Stimulated activated CD8-positive, alpha-beta memory T cell treated with anti-CD3 and anti-CD28 coated beads, Interleukin-12 subunit alpha, Interleukin-12 subunit beta, amount 100 ng/mL, for 1 hour (primary cell): ENCODE data around the gene SMYD3.
"Not testable (repeated sequence)": the region's sequence is repeated elsewhere in the genome, so short reads cannot be mapped to it uniquely, and the experiment has no call there.

Source experiments
- DNase-seq: peaks from one replicate; pipeline ENCODE4 v3.0.0-alpha.2; 2020; ENCODE audit warnings: low read depth

Gene SMYD3

DNA sequence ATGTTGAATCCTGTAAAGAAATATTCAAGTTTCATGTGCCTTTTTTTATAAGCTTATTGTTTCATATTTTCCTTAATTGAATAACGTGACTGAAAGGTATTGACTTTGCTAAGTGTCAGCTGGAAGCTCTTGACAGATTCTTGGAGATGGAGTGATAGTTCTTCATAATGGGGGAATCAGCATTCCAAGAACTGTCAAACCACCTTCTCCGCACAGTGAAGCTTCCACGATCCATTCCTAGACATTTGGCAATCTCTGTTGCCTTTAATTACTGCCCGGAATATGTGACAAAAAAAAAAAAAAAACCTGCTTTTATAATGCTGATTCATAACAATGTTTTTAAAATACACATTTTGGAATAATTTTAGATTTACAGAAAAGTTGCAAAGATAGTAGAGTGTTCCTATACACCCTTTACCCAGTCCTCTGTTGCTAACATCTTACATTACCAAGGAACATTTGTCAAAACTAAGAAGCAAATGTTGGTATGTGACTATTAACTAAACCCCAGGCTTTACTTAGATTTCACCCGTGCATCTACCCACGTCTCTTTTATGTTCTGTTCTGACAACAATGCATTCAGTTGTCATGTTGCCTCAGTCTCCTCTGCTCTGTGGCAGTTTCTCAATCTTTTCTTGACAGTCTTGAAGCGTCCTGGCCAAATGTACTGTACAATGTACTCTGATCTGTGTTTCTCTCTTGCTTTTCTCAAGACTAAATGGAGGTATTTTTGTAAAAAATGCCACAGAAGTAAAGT is 674.1 kb downstream of the SMYD3 start:
- DNase-seq, result no peak

DNA sequence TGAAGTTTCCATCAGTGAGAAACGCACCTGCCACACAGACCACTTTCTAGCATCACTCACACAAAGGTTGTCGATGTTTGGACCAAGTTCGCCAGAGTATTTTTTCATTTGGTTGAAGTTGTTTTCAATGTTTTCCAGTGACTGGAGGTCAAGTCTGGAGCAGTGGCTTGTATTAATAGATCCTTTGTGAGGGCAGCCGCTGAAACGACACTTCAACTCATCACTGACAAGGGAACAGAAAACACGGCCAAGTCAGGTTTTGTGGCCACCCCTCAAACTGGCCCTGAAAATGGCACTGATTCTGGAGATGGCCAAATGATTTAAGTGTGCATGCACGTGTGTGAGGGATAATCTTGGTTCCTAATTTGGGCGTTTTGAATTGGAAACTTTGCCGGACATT is 675.6 kb downstream of the SMYD3 start:
- DNase-seq, result no peak

DNA sequence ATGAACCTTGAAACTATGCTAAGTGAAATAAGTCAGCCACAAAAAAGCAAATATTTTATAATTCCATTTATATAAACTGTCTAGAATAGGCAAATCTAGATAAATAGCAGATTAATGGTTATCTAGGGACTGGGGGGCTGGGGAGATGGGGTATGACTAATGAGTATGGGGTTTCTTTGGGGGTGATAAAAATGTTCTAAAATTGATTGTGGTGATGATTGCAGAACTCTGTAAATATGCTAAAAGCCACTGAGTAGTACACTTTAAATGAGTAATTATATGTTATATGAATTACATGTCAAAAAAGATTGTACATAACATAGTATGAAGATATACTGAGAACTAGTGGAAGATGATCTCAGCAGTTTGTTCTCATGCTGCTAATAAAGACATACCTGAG is 677.3 kb downstream of the SMYD3 start:
- no peak for DNase-seq

DNA sequence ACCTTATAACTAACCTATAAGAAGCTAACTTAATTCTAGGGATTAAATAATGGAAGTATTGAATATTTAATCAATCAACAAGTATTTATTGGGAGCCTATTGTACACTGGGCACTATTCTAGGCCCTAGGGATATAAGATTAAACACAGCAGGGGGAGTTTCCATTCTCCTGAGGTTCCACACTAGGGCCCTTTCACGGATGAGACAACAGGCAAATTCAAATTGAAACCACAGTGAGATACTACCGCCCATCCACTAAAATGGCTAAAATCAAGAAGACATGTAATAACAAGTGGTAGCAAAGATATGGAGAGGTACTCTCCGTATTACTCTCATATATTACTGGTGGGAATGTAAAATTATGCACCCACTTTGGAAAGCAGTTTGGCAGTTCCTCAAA is 677.9 kb downstream of the SMYD3 start:
- DNase-seq, result no peak

DNA sequence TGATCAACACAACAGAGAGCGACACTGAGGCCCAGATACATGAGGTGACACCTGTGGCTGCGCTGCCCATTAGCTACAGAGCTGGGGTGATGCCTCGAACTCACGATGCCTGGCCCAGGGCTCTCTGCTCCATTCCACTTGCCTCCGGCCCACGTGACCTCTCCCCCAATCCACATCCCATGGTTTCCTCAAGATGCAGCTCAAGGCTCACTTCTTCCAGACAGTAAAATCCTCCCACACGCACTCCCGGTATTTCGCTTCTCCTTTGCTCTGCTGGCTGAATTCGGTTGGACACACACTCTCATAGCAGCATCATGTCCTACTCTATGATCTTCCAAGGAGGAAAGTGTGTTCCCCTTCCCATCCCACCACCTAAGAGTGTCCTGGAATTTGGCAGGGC is 679.8 kb downstream of the SMYD3 start:
- DNase-seq, result no peak

DNA sequence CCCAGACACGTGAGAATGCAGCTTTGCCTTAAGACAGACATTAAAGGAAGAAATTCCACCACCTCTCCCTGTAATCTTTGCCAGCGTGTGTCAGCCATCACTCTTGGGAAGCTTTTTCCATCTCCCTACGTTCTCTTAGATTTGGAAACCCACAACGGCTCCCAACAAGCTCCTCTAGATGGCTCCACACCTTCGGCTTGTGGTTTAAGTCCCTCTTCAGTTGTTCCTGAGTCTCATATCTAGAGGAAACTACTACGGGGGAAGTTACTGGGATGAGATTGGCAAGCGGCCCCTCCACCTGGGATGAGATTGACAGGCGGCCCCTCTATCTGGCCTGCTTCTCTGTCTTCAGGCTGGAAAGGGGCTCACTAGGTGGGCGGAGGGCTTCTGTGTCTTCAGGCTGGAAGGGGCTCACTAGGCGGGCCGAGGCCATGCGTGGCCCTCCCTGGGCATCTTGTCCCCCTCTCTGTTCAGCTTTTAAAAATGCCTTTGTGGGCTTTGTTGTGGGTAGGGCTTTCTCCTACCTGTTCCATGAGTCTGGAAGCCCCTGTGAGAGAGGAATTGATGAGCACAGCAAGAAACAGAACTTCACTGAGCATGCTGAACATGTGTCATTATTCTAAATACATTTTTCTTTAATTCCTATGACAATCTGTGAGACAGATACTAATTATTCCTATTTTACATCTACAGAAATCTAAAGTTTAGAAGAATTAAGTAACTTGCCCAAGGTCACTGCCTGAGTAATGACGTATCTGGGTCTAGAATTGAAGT is 681.8 kb downstream of the SMYD3 start:
- no peak for DNase-seq

DNA sequence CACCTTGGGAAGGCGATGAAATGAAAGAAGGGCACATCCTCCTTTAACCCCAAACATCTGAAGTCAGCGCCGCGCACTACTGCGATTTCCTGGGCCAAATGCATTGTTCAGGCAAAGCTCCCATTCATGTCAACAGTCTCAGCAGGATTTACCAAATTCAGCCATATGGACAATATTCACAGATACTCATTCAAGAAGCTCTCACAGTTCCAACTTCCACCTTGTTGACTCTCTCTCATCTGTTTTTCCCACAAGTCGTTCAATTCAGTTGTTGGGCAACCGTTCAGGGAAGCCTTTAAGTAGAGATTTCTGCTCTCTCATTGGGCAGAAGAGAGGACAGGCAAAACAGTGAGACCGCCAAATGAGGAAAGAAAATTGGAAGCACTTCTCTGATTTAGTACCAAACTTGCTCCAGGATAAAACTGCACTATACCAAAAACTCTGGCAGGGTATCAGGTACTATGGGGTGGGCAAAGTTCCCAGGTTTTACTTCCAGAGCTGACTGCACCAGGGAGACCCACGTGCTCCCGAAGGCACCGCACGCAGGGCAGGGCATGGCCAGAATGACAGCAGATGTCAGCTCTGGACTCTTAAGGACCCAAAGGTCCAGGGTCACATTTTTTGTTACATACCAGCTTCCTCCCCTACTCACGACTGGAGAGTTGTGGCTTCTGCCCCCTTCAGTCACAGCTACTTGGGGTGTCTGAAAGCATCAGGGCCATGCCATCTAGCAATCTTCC is 683.5 kb downstream of the SMYD3 start:
- no peak for DNase-seq

DNA sequence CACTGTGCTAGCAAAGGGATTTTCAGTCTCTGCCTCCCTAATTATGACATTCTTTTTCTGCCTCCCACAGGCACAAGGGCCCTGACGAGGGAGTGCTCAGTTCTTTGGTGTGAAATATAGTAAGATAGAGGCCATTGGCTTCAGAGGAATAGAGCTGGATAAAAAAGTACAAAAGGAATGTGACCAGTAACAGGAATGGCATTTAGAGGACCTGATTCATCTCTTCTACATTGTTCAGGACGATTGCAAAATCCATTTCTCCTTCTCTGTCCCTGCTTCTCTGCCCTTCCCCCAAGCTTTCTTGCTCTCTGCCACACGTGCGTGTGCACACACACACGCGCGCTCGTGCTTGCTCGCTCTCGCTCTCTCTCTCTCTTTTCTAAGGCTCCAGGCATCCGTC is 684.1 kb downstream of the SMYD3 start:
- DNase-seq, result no peak

DNA sequence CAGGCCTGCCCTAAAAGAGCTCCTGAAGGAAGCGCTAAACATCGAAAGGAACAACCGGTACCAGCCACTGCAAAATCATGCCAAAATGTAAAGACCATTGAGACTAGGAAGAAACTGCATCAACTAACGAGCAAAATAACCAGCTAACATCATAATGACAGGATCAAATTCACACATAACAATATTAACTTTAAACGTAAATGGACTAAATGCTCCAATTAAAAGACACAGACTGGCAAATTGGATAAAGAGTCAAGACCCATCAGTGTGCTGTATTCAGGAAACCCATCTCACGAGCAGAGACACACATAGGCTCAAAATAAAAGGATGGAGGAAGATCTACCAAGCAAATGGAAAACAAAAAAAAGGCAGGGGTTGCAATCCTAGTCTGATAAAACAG is 688.7 kb downstream of the SMYD3 start:
- not testable (repeated sequence) for DNase-seq

DNA sequence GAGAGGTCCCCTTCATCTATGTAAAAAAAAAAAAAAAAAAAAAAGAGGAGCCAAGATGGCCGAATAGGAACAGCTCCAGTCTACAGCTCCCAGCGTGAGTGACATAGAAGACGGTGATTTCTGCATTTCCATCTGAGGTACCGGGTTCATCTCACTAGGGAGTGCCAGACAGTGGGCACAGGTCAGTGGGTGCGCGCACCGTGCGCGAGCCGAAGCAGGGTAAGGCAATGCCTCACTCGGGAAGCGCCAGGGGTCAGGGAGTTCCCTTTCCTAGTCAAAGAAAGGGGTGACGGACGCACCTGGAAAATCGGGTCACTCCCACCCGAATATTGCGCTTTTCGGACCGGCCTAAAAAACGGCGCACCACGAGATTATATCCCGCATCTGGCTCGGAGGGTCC is 690.6 kb downstream of the SMYD3 start:
- not testable (repeated sequence) for DNase-seq

DNA sequence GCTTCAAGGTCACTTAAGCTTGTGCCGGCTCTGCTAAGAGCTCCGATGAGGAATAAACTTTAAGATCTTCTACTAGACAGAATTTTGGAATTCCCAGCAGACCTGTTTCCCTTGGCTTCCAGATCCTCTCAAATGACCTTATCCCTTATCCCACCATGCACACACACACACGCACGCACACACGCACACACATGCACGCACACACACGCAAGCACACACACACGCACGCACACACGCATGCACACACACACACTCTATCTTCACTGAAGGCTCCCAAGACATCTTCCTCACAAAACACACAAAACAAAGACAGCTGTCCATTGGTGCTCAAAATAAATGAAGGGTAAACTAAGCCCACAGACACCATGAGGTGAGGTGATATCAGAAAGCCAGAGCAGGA is 692.4 kb downstream of the SMYD3 start:
- no peak for DNase-seq

DNA sequence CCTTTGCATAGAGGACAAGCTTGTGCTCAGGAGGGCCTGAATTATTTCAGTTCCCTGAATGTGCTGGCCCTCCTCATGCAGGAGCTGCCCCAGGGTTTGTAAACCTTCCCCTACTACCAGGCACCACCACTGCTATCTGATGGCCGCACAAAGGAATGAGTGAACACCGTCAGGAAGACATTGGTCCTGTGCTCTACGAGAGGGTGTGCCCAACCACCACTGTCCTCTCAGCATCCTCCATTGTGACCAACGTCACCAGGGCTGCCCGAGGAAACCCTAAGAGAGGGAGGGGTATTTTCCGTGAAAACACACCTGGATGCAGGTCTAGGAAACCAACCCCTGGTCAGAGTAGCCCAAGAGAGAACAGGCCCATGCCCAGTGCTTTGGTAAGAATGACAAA is 694.8 kb downstream of the SMYD3 start:
- DNase-seq, result no peak

DNA sequence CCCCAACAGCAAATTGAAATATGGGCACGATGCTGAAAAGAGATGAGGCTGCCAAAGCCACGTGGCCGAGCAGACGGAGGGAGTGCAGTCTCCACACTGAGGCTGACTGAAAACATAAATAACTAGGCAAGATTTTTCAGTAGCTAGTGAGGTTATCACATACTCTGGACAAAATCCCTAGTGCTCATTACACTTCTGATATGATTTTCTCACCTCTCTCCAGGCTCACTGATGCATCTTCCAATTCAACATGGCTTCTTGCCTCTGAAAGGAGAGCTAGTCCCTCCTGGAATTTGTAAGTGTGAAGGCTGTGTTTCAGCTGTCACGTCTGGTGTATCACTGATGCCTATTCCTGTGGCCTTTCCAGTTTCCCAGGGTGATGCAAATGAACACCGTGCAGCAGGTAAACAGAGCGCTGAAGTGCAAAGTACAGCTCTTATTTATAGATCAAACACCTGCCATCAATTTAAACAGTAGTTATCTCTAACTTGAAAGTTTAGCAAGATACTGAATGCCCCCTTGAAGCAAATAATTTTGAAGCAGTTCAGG is 696.2 kb downstream of the SMYD3 start:
- DNase-seq, result no peak

DNA sequence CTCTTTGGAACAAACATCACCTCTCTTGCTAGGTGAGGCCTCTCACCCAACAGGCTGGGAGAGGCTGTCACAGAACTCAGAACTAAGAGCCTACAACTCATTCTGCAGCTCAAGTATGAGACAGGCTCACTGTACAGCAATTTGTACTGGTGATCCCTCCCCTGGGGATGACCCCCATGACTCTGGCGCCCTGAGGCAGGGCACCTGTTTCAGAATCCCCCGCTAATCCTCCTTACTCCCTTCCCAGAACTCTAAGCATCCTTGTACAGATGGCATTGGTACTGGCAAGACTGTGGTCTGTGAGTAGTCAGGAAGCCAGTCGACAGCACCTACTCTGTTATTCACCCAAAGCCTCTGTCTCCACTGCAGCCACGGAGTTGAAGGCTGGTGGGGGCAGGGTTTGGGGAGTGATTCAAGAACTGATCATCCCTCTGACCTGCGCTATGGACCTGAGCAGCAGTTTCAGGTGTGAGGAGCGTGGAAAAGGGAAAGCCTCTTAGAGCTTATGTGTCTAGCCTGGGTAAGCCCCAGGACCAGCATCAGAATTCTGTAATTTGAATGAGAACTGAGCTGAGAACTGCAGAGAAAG is 696.8 kb downstream of the SMYD3 start:
- no peak for DNase-seq

DNA sequence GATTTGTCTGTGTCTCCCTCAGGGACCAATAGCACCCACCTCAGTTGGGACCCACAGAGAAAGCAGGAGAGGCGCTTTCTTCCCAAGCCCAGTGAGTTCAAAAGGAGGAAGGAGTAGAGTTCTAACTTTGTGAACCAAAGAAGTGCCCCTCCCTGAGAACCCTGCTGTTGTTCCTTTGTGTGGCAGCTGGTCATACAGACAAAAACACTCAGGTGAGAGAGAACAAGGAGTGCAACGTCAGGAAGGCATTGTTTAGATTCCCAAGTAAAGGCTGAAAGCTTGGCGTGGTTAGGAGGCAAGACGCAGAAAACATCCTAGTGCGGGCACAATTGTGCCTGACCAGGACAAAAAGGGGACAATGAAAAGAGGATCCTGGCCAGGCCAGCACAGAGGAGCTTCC is 697.7 kb downstream of the SMYD3 start:
- no peak for DNase-seq

DNA sequence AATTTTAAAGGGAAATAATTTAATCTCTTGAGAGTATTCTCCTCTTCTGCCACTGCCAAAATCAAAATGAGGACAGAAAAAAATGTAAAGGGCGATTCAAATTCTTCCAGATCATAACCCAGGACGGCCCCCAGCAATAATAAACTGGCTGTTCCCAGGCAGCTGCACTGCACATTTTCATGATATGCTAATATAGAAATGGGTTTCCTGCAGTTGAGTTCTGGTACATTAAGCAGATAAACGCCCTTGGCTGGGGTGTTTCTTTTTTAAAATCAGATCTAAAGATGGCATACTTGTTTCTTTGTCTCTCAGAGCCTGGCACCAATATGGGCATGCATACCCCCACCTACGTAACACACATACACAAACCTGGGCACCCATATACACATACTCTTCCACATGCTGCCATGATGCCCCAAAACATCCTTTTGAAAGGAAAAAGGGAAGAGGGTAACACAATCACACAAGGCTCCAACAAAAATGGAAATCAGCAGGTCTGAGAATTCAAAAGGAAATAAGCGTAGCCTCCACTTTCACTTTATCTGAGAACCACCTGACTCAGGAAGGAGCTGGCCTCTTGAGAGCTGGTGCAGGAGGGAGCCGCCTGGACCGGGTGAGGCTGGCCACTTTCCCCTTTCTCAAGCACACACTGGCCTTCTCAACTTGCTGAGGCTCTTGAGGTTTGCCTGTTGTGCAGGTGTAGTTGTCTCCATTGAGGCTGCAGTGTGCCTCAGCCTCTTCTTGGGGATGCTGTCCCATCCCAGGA is 698.9 kb downstream of the SMYD3 start:
- DNase-seq, result no peak

DNA sequence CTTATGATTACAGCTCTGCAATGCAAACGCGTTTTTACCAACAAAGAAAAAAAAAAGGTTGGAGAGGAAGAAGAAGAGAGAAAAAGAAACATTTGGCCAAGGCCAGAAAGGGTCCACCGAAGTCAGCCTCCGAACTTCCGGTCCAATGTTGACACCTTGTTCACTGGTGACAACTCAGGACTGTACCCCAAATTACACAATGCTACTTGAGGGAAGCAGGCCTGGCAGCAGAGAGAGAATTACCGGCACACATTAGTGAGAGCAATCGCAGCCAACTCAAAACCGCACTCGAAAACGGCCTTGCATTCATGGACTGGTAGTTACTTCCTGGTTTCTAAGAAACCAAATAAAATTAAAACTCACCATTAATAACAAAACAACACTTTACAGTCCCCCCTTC is 699.8 kb downstream of the SMYD3 start:
- no peak for DNase-seq

DNA sequence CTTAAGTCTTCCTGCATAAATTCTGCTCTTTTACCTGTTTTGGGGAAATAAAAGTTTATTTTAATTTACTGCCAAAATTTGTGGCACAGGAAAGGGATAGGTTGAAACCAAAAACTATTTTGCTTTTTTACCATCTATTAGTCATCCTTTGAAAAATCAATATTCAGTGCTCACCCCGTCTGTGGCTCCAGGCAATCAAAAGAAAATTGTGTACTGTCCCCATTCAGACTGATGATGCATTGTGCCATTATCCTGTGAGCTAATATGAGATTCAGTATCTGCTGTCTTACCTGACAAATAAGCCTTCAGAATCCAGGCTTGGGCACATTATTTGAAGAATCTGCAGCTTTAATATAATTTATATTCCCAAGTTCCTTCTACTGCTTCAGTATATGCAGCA is 701.5 kb downstream of the SMYD3 start:
- no peak for DNase-seq

DNA sequence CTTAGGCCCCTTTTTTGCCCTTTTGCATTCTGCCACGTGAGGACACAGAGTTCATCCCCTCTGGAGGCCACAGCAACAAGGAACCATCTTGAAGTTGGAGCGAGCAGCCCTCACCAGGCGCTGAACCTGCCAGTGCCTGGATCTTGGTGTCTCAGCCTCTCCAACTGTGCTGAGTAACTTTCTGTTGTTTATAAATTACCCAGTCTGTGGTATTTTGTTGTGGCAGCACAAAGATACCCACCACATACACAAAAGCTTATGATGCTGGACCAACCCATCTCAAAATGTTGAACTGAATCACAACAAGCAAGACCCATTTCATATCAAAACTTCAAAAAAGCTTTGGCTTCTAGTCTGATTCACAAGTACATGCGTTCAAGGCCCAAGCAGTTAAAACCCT is 702.4 kb downstream of the SMYD3 start:
- DNase-seq, result no peak

DNA sequence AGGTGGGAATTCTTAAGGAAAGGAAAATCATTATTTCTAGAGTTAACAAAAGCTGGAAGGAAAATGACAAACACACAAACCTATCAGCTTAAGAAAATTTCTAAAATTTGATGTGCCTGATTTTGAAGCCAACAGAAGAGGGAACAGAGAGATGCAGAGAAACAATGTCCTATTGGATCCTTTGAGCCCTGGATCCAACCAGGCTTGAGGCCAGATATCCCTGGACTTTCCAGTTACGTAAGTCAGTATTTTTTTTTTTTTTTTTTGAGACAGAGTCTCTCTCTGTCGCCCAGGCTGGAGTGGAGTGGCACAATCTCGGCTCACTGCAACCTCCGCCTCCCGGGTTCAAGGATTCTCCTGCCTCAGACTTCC is 703.4 kb downstream of the SMYD3 start:
- no peak for DNase-seq

DNA sequence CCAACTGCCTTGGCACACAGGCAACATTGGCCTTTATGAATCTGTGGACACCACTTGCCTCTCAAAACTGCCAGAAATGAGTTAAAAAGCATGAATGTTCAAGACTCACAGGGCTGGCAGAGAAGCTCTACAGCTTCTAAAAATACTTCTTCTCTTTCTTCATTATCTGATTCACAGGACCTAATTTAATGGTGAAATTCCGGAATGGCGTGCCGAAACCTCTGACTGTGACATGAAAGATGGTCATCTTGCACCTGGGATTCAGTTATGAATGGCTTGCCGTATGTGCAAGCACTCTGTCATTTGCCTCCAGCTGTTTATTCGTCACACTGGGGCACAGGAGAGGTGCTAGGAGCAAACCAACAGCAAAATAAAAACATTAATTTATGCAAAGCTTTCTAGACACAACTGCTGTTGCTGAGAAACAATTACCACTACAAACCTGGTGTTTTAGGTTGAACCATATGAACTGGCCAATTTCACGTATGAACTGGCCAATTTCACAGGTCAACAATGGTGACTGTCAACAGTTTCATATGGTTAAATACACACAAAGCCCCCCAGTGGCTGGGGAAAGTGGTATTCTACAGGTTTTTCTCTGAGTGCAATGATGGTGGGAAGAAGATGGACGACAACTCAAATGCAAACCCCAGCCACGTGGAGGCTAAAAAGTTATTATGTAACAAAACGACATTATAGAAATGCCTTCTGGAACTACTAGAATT is 704.0 kb downstream of the SMYD3 start:
- no peak for DNase-seq
